Ascending aorta (tissue), 2 donors: ENCODE measurements around the gene DUSP16. TPM values are rescaled to one million over a fixed set of nuclear protein-coding genes. Genes with fewer than 3 reads are reported as not detected.

Experiments
- DNase-seq, 2 donors: peaks; one replicate each; pipeline ENCODE4 v3.0.0-alpha.2; 2019; ENCODE audit warnings: low spot score in 2 of 2
- H3K27ac ChIP-seq, 2 donors: fragments of 200-600 bp; sonication (generic); one replicate each; pipeline ENCODE4 v1.5.1; 2016 to 2017; ENCODE audit warnings: mild to moderate bottlenecking in 1 of 2
- H3K27me3 ChIP-seq: fragments of 200-600 bp; sonication (generic); one replicate; pipeline ENCODE4 v1.5.1; 2017
- H3K36me3 ChIP-seq, 2 donors: fragments of 200-600 bp; sonication (generic); one replicate each; pipeline ENCODE4 v1.5.1; 2016
- H3K4me1 ChIP-seq, 2 donors: fragments of 200-600 bp; sonication (generic); one replicate each; pipeline ENCODE4 v1.5.1; 2016 to 2017; ENCODE audit warnings: mild to moderate bottlenecking in 1 of 2
- H3K4me3 ChIP-seq, 2 donors: fragments of 200-600 bp; sonication (generic); one replicate each; pipeline ENCODE4 v1.5.1; 2016 to 2017; ENCODE audit warnings: mild to moderate bottlenecking in 1 of 2
- H3K9me3 ChIP-seq, 2 donors: fragments of 200-600 bp; sonication (generic); one replicate each; pipeline ENCODE4 v1.5.1; 2016
- CTCF ChIP-seq, 3 experiments: fragments of 200-600 bp in 2 of 3; fragments of 450-650 bp in 1 of 3; sonication (generic) in 2 of 3; IDR thresholded peaks; one replicate each; pipeline ENCODE4 v1.5.1; 2016 to 2019; ENCODE audit warnings: antibody characterized with exemption in 3 of 3, mild to moderate bottlenecking in 1 of 3, moderate library complexity in 1 of 3
- intact Hi-C: fragments of 100-400 bp; cut with DNase I; formaldehyde crosslinking; loops from one replicate; pipeline ENCODE4 v1.15.1; 2023
- total RNA-seq: library from RNA; depleted of rRNA; stranded (reverse); fragments of >200 nt; gene quantifications from one replicate; pipeline ENCODE4 v1.1.0, GENCODE V29; 2016

DUSP16 gene
- total RNA-seq, 1 donor from 2014 or later = 54.8 TPM

GRCh38 chr12:12508612-12509011 is 54.1 kb downstream of the DUSP16 start:
- no peaks in the 10 kb centered on the region for H3K9me3 ChIP-seq
- no peaks in the 10 kb centered on the region for H3K36me3 ChIP-seq
- H3K4me1 ChIP-seq = peaks cover 0 to 38% of the 10 kb centered on the region in 2 donors
- no peak for TF ChIP-seq CTCF (IDR thresholded peaks at IDR 0.05)
- no peaks in the 10 kb centered on the region for H3K27me3 ChIP-seq
- no peak for DNase-seq
- H3K4me3 ChIP-seq = no peak overlapping the region
- intact Hi-C loops = loop anchor here (5.0 kb wide), 1 partner anchor 49 kb away; no protein-coding TSS in a partner anchor
- H3K27ac ChIP-seq = no peak overlapping the region

GRCh38 chr12:12507121-12507520 is 55.5 kb downstream of the DUSP16 start:
- Histone ChIP-seq H3K9me3 (no peaks in the 10 kb centered on the region), H3K4me3 (peak overlapping the region in 1 of 2 donors; percentile 34), H3K36me3 (no peaks in the 10 kb centered on the region), H3K27me3 (no peaks in the 10 kb centered on the region), H3K4me1 (peaks cover 0 to 25% of the 10 kb centered on the region in 2 donors), H3K27ac (peak overlapping the region in 1 of 2 donors; percentile 63)
- no peak for DNase-seq
- intact Hi-C loops = loop anchor here (5.0 kb wide), 1 partner anchor 50 kb away; no protein-coding TSS in a partner anchor
- TF ChIP-seq CTCF (IDR thresholded peaks at IDR 0.05) = no peak

GRCh38 chr12:12506496-12506890 is 56.2 kb downstream of the DUSP16 start:
- H3K27ac ChIP-seq = peak overlapping the region; percentile 63 to 66
- peaks cover 0 to 21% of the 10 kb centered on the region in 2 donors for H3K4me1 ChIP-seq
- DNase-seq = no peak
- no peaks in the 10 kb centered on the region for H3K36me3 ChIP-seq
- H3K4me3 ChIP-seq = peak overlapping the region; percentile 24 to 34
- H3K27me3 ChIP-seq = no peaks in the 10 kb centered on the region
- H3K9me3 ChIP-seq = no peaks in the 10 kb centered on the region
- TF ChIP-seq CTCF (IDR thresholded peaks at IDR 0.05) = no peak
- intact Hi-C loops = loop anchor here (5.0 kb wide), 1 partner anchor 51 kb away; no protein-coding TSS in a partner anchor

GRCh38 chr12:12505544-12506495 is 56.8 kb downstream of the DUSP16 start:
- no peak for DNase-seq

More at GRCh38 chr12:12505544-12506495, 56.8 kb downstream of the DUSP16 start:
- no peaks in the 10 kb centered on the region for H3K36me3 ChIP-seq
- H3K4me1 ChIP-seq = peaks cover 0 to 21% of the 10 kb centered on the region in 2 donors
- no peaks in the 10 kb centered on the region for H3K27me3 ChIP-seq
- peak overlapping the region; percentile 63 to 66 for H3K27ac ChIP-seq
- no peak for TF ChIP-seq CTCF (IDR thresholded peaks at IDR 0.05)
- intact Hi-C loops = loop anchor here (5.0 kb wide), 1 partner anchor 51 kb away; no protein-coding TSS in a partner anchor
- no peaks in the 10 kb centered on the region for H3K9me3 ChIP-seq
- peak overlapping the region; percentile 24 to 34 for H3K4me3 ChIP-seq
